ENCODE results near the gene ZNF343. TPM values are rescaled to one million over a fixed set of nuclear protein-coding genes. Genes with fewer than 3 reads are reported as not detected.

Gene ZNF343
- total RNA-seq, 6 donors from 2014 or later, result 8.4 to 13.3 (median 8.9) TPM

DNA sequence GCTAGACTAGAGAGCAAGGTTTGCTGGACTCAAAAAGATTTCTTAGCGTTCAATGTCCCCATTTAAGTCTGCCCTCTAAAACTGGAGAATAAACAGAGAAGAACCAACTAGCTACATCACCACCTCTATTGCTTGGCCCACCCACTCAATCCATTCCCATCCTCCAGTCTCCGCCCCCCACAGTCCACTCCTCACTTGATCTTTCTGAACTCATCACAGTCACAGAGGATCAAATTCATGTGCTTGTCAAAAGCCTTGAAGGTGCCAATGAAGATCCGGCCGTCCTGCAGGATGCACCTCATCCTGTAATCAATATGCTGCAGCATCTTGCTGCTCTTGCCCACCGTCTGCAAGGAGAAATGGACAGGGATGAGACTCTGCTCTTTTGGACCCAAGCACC, 41.3 kb downstream of the ZNF343 start:
- DNase-seq (no peak), ATAC-seq (ENCODE audit: low FRiP score in 2 of 2) (no peak)
- Histone ChIP-seq H3K4me1 (peaks cover 13 to 34% (median 19%) of the 10 kb centered on the region in 4 donors), H3K36me3 (peaks cover 40 to 57% (median 52%) of the 10 kb centered on the region in 4 donors), H3K4me3 (no peak overlapping the region), H3K27me3 (no peaks in the 10 kb centered on the region), H3K9me3 (no peaks in the 10 kb centered on the region), H3K27ac (no peak overlapping the region)
- no peak for TF ChIP-seq EP300 (IDR thresholded peaks at IDR 0.05)
- TF ChIP-seq, protein P1, sequence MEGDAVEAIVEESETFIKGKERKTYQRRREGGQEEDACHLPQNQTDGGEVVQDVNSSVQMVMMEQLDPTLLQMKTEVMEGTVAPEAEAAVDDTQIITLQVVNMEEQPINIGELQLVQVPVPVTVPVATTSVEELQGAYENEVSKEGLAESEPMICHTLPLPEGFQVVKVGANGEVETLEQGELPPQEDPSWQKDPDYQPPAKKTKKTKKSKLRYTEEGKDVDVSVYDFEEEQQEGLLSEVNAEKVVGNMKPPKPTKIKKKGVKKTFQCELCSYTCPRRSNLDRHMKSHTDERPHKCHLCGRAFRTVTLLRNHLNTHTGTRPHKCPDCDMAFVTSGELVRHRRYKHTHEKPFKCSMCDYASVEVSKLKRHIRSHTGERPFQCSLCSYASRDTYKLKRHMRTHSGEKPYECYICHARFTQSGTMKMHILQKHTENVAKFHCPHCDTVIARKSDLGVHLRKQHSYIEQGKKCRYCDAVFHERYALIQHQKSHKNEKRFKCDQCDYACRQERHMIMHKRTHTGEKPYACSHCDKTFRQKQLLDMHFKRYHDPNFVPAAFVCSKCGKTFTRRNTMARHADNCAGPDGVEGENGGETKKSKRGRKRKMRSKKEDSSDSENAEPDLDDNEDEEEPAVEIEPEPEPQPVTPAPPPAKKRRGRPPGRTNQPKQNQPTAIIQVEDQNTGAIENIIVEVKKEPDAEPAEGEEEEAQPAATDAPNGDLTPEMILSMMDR (IDR thresholded peaks at IDR 0.05), result no peak
- WGBS, 2 donors, result 92 to 96% methylated on average over 4 to 5 of the region's 5 CpGs

DNA sequence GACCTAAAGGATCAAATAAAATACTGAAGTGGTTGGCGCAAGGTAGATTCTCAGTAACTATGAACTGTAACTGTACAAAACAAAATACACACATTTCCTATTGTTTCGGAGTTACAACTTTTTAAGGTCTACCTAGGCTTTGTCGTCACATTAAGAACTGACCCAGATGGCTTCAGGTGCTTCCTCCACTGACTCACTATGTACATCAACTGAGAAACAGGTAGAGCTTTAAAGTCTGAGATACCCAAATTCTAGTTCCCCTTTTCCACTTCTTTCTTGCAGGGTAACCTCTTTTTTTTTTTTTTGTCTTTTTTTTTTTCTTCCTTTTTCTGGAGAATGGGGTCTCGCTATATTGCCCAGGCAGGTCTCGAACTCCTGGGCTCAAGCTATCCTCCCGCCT, 43.6 kb downstream of the ZNF343 start:
- WGBS, 2 donors, result 98% methylated on average over 6 of the region's 6 CpGs
- no peak for TF ChIP-seq EP300 (IDR thresholded peaks at IDR 0.05)
- no peak for TF ChIP-seq POLR2A (IDR thresholded peaks at IDR 0.05)
- TF ChIP-seq POLR2AphosphoS5 (IDR thresholded peaks at IDR 0.05), result no peak
- TF ChIP-seq, protein P1 (IDR thresholded peaks at IDR 0.05), result no peak
- no peaks in the 10 kb centered on the region for H3K9me3 ChIP-seq
- no peak for ATAC-seq (ENCODE audit: low FRiP score in 2 of 2)
- no peaks in the 10 kb centered on the region for H3K27me3 ChIP-seq
- DNase-seq, result no peak
- no peak overlapping the region for H3K27ac ChIP-seq
- peaks cover 13 to 29% (median 16%) of the 10 kb centered on the region in 4 donors for H3K4me1 ChIP-seq
- no peak overlapping the region for H3K4me3 ChIP-seq
- H3K36me3 ChIP-seq, result peaks cover 63 to 80% (median 74%) of the 10 kb centered on the region in 4 donors

DNA sequence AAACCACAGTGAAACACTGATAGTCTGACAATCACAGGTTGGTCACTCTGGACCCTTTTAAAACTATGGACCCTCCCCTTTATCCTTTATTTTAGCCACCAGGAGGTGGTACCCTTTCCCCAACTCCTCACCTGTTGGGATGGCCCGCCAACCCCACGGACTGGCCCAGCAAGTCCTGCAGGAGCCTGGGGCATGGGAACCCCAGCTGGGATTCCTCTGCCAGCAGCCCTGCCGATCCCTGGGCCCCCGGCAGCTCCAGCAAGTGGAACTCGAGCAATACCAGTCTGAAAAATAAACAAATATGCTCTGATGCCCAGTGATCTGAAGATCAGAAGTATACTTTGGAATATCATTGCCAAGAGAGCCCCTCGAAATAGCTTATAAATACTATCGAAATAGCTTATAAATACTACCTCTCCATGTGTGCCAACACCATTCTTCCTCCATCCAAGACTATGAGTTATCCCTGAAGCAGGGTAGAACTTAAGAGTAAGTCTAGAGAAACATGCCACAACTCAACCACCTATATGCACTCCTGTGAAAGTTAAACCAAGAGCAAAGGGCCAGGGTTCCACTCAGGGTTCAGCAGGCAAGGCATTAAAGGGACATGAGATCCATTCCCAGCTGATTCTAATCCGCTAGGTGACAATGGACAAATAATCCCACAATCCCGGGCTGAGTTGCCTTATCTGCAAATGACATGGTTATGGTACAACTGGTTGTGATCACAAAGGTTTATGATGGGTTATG, 44.9 kb downstream of the ZNF343 start:
- no peaks in the 10 kb centered on the region for H3K9me3 ChIP-seq
- WGBS, 2 donors, result 91% methylated on average over 8 to 9 of the region's 9 CpGs
- peaks cover 6 to 16% (median 7%) of the 10 kb centered on the region in 4 donors for H3K4me1 ChIP-seq
- DNase-seq (peak in 1 of 2 donors; percentile 54), ATAC-seq (ENCODE audit: low FRiP score in 2 of 2) (no peak)
- H3K4me3 ChIP-seq, result no peak overlapping the region
- peaks cover 66 to 93% (median 77%) of the 10 kb centered on the region in 4 donors for H3K36me3 ChIP-seq
- TF ChIP-seq EP300 (IDR thresholded peaks at IDR 0.05) (no peak), POLR2AphosphoS5 (IDR thresholded peaks at IDR 0.05) (no peak), POLR2A (IDR thresholded peaks at IDR 0.05) (no peak)
- TF ChIP-seq, protein P1 (IDR thresholded peaks at IDR 0.05), result no peak
- no peak overlapping the region for H3K27ac ChIP-seq
- no peaks in the 10 kb centered on the region for H3K27me3 ChIP-seq

DNA sequence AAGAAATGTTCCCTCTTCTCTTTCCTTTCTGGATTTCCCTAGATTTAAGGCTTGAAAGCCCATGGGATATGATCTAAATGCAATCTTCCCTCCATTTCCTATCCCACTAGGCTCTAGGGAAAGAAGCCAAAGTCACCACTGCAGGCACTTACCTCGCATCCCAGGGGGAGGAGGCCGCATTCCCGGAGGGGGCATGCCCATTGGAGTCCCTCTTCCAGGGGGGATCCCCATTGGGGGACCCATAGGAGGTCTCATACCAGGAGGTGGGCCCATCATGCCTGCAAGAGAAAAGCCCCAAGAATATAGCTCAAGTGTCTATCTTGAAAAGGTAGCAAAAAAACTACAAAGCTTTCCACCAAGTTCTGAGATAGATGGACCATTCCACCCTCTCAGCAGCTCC, 46.2 kb downstream of the ZNF343 start:
- Histone ChIP-seq H3K4me1 (peaks cover 0 to 5% (median 0%) of the 10 kb centered on the region in 4 donors), H3K27ac (no peak overlapping the region), H3K4me3 (no peak overlapping the region), H3K27me3 (no peaks in the 10 kb centered on the region), H3K36me3 (peaks cover 66 to 91% (median 75%) of the 10 kb centered on the region in 4 donors), H3K9me3 (no peaks in the 10 kb centered on the region)
- no peak for DNase-seq
- TF ChIP-seq EP300 (IDR thresholded peaks at IDR 0.05), result no peak
- no peak for TF ChIP-seq POLR2AphosphoS5 (IDR thresholded peaks at IDR 0.05)
- TF ChIP-seq, protein P1 (IDR thresholded peaks at IDR 0.05), result no peak
- TF ChIP-seq POLR2A (IDR thresholded peaks at IDR 0.05), result no peak
- ATAC-seq (ENCODE audit: low FRiP score in 2 of 2), result no peak
- 71 to 89% methylated on average over 1 to 3 of the region's 3 CpGs for WGBS, 2 donors

All from upper lobe of left lung (tissue), 6 donors.